Hepatocyte (in vitro differentiated cells): Measurements from ENCODE around the gene USH2A. TPM values are rescaled to one million over a fixed set of nuclear protein-coding genes. Genes with fewer than 3 reads are reported as not detected.

Experiments used
- DNase-seq: peaks from one replicate; pipeline ENCODE4 v3.0.0-alpha.2; 2016; ENCODE audit warnings: low spot score
- H2AFZ ChIP-seq: fragments of 200-600 bp; sonication (generic); 2 replicates; pipeline ENCODE4 v1.6.0; 2016; ENCODE audit warnings: antibody characterized with exemption, mild to moderate bottlenecking
- H3K27ac ChIP-seq: fragments of 200-600 bp; sonication (generic); 2 replicates; pipeline ENCODE4 v1.5.1; 2016; ENCODE audit warnings: mild to moderate bottlenecking
- H3K27me3 ChIP-seq: fragments of 200-600 bp; sonication (generic); 2 replicates; pipeline ENCODE4 v1.6.1; 2016
- H3K36me3 ChIP-seq: fragments of 200-600 bp; sonication (generic); replicated peaks from 2 replicates; pipeline ENCODE4 v1.5.1; 2016; ENCODE audit warnings: low read depth; ENCODE audit not compliant: insufficient read depth
- H3K4me1 ChIP-seq: fragments of 200-600 bp; sonication (generic); 2 replicates; pipeline ENCODE4 v1.5.1; 2016; ENCODE audit warnings: mild to moderate bottlenecking, moderate library complexity; ENCODE audit not compliant: insufficient read depth
- H3K4me2 ChIP-seq: fragments of 200-600 bp; sonication (generic); 2 replicates; pipeline ENCODE4 v1.6.0; 2016
- H3K4me3 ChIP-seq: fragments of 200-600 bp; sonication (generic); 2 replicates; pipeline ENCODE4 v1.5.1; 2016; ENCODE audit warnings: mild to moderate bottlenecking
- H3K79me2 ChIP-seq: fragments of 200-600 bp; sonication (generic); 2 replicates; pipeline ENCODE4 v1.6.0; 2017; ENCODE audit warnings: mild to moderate bottlenecking
- H3K9me2 ChIP-seq: fragments of 200-600 bp; sonication (generic); replicated peaks from 2 replicates; pipeline ENCODE4 v1.6.0; 2017; ENCODE audit warnings: mild to moderate bottlenecking; ENCODE audit not compliant: insufficient read depth
- H3K9me3 ChIP-seq: fragments of 200-600 bp; sonication (generic); 2 replicates; pipeline ENCODE4 v1.5.1; 2016; ENCODE audit warnings: low read depth, mild to moderate bottlenecking
- H4K20me1 ChIP-seq: fragments of 200-600 bp; sonication (generic); 2 replicates; pipeline ENCODE4 v1.6.0; 2016; ENCODE audit warnings: mild to moderate bottlenecking; ENCODE audit not compliant: insufficient read depth, poor library complexity, severe bottlenecking
- CTCF ChIP-seq: fragments of 200-600 bp; sonication (generic); IDR thresholded peaks from 2 replicates; pipeline ENCODE4 v1.5.1; 2016; ENCODE audit warnings: antibody characterized with exemption, mild to moderate bottlenecking; ENCODE audit not compliant: poor library complexity
- EZH2 ChIP-seq: fragments of 200-600 bp; sonication (generic); IDR thresholded peaks from 2 replicates; pipeline ENCODE4 v1.6.1; 2016; ENCODE audit warnings: antibody characterized with exemption, mild to moderate bottlenecking, borderline replicate concordance
- EZH2phosphoT487 ChIP-seq: fragments of 200-600 bp; sonication (generic); IDR thresholded peaks from one replicate; pipeline ENCODE4 v1.6.1; 2018; ENCODE audit warnings: antibody characterized with exemption, mild to moderate bottlenecking, low read depth, moderate library complexity; ENCODE audit not compliant: unreplicated experiment, severe bottlenecking
- WGBS: methylation state at CpG from one replicate; pipeline ENCODE4 v1.1.6; 2016; ENCODE audit warnings: low lambda C conversion rate; ENCODE audit errors: missing lambda C conversion rate; 5-methylcytosine and 5-hydroxymethylcytosine counted together
- polyA plus RNA-seq: library from polyadenylated mRNA; unstranded; fragments of >200 nt; fragmentation: Nextera tagmentation; extraction: Ambion mirVana; gene quantifications from 2 replicates; pipeline ENCODE4 v1.2.1, GENCODE V29; 2016
- total RNA-seq: library from RNA; depleted of rRNA; stranded (reverse); fragments of >200 nt; gene quantifications from 2 replicates; pipeline ENCODE4 v1.2.3, GENCODE V29; 2014

Gene USH2A
- total and polyA plus RNA-seq, 2 experiments from 2014 or later = 0.07 TPM; not detected in 1

DNA sequence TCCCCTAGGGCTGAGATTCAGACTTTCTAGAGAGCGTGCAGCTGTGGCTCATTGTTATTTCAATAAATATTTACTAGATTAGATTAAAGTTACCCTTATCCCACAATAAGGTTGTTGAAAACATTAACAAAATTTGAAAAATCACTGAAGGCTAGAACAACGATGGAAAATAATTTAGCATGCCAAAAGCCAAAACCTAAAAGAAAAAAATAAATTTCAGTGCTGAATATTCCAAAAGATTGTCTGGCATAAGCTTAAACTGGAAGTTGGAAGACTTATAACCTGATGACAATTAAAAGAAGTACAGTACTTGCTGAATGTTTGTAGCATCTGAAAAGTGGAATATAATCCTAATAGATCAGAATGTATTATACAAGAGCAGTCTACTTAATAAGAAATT lies 221.3 kb downstream of the USH2A start:
- Histone ChIP-seq H3K4me3 (no peak overlapping the region), H3K36me3 (no peaks in the 10 kb centered on the region), H3K9me3 (no peaks in the 10 kb centered on the region), H3K4me2 (no peak overlapping the region), H3K79me2 (no peaks in the 10 kb centered on the region), H3K27ac (no peak overlapping the region), H3K9me2 (no peaks in the 10 kb centered on the region), H3K4me1 (no peaks in the 10 kb centered on the region), H3K27me3 (no peaks in the 10 kb centered on the region), H2AFZ (no peak overlapping the region), H4K20me1 (no peaks in the 10 kb centered on the region)
- DNase-seq = no peak
- TF ChIP-seq EZH2phosphoT487 (no peak), CTCF (no peak), EZH2 (no peak)
- 71% methylated on average over 2 of the region's 2 CpGs for WGBS

GRCh38 chr1:216200941-216201340 lies 222.3 kb downstream of the USH2A start:
- Histone ChIP-seq H2AFZ (no peak overlapping the region), H4K20me1 (no peaks in the 10 kb centered on the region), H3K9me3 (no peaks in the 10 kb centered on the region), H3K27me3 (no peaks in the 10 kb centered on the region), H3K4me3 (no peak overlapping the region), H3K4me2 (no peak overlapping the region), H3K9me2 (no peaks in the 10 kb centered on the region), H3K27ac (no peak overlapping the region), H3K4me1 (no peaks in the 10 kb centered on the region), H3K36me3 (no peaks in the 10 kb centered on the region), H3K79me2 (no peaks in the 10 kb centered on the region)
- WGBS = 80% methylated on average over 3 of the region's 3 CpGs
- TF ChIP-seq EZH2 (no peak), CTCF (no peak), EZH2phosphoT487 (no peak)
- DNase-seq = no peak

GRCh38 chr1:216194721-216195120 lies 228.5 kb downstream of the USH2A start:
- Histone ChIP-seq H3K9me3 (no peaks in the 10 kb centered on the region), H3K79me2 (no peaks in the 10 kb centered on the region), H3K27me3 (no peaks in the 10 kb centered on the region), H3K4me3 (no peak overlapping the region), H2AFZ (no peak overlapping the region), H3K36me3 (no peaks in the 10 kb centered on the region), H4K20me1 (no peaks in the 10 kb centered on the region), H3K27ac (no peak overlapping the region), H3K4me2 (no peak overlapping the region), H3K4me1 (no peaks in the 10 kb centered on the region), H3K9me2 (no peaks in the 10 kb centered on the region)
- 100% methylated on average over 1 of the region's 1 CpG for WGBS
- no peak for TF ChIP-seq EZH2phosphoT487
- TF ChIP-seq CTCF = no peak
- no peak for TF ChIP-seq EZH2
- DNase-seq = no peak

- WGBS = 58% methylated on average over 7 of the region's 7 CpGs
- H3K9me3 ChIP-seq = no peaks in the 10 kb centered on the region
- TF ChIP-seq CTCF = peak; percentile 38
- no peak for TF ChIP-seq EZH2
- no peak for TF ChIP-seq EZH2phosphoT487
- H3K27me3 ChIP-seq = no peaks in the 10 kb centered on the region
- H3K36me3 ChIP-seq = no peaks in the 10 kb centered on the region
- peak overlapping the region; percentile 55 for H3K4me2 ChIP-seq
- H4K20me1 ChIP-seq = no peaks in the 10 kb centered on the region
- no peaks in the 10 kb centered on the region for H3K9me2 ChIP-seq
- H3K79me2 ChIP-seq = no peaks in the 10 kb centered on the region
- H3K4me3 ChIP-seq = no peak overlapping the region
- peak; percentile 26 for DNase-seq
- H2AFZ ChIP-seq = no peak overlapping the region
- H3K4me1 ChIP-seq = no peaks in the 10 kb centered on the region
- no peak overlapping the region for H3K27ac ChIP-seq
Observed at GRCh38 chr1:216193839-216194443, 229.3 kb downstream of the USH2A start.
